Duodenal mucosa (tissue), 2 donors: ENCODE measurements around the gene MED26.

Experiments used
- H3K27ac ChIP-seq: one replicate; pipeline ENCODE4 v1.7.0; 2013; ENCODE audit warnings: low read depth, low read length
- H3K27me3 ChIP-seq, 2 donors: one replicate each; pipeline ENCODE4 v1.7.0; 2013; ENCODE audit warnings: low read length in 2 of 2, control low read depth in 1 of 2; ENCODE audit not compliant: insufficient read depth in 2 of 2, control insufficient read depth in 1 of 2
- H3K36me3 ChIP-seq, 2 donors: one replicate each; pipeline ENCODE4 v1.7.0; 2013; ENCODE audit warnings: low read length in 2 of 2, control low read depth in 1 of 2; ENCODE audit not compliant: insufficient read depth in 2 of 2, control insufficient read depth in 1 of 2
- H3K4me1 ChIP-seq, 2 donors: one replicate each; pipeline ENCODE4 v1.7.0; 2013; ENCODE audit warnings: low read length in 2 of 2, control low read depth in 1 of 2; ENCODE audit not compliant: insufficient read depth in 2 of 2, control insufficient read depth in 1 of 2
- H3K4me3 ChIP-seq, 2 donors: one replicate each; pipeline ENCODE4 v1.7.0; 2013; ENCODE audit warnings: low read length in 2 of 2, low read depth in 1 of 2
- H3K9ac ChIP-seq, 2 donors: one replicate each; pipeline ENCODE4 v1.7.0; 2013; ENCODE audit warnings: low read length in 2 of 2, low read depth in 1 of 2
- H3K9me3 ChIP-seq, 2 donors: one replicate each; pipeline ENCODE4 v1.7.0; 2013; ENCODE audit warnings: low read length in 2 of 2, control low read depth in 1 of 2; ENCODE audit not compliant: control insufficient read depth in 1 of 2

Gene MED26

GRCh38 chr19:16605115-16605514, 22.9 kb downstream of the MED26 start:
- H3K27ac ChIP-seq: no peak overlapping the region
- no peaks in the 10 kb centered on the region for H3K9me3 ChIP-seq
- peaks cover 8 to 16% of the 10 kb centered on the region in 2 donors for H3K4me1 ChIP-seq
- H3K4me3 ChIP-seq: no peak overlapping the region
- H3K36me3 ChIP-seq: peaks cover 0 to 6% of the 10 kb centered on the region in 2 donors
- no peaks in the 10 kb centered on the region for H3K27me3 ChIP-seq
- no peak overlapping the region for H3K9ac ChIP-seq

DNA sequence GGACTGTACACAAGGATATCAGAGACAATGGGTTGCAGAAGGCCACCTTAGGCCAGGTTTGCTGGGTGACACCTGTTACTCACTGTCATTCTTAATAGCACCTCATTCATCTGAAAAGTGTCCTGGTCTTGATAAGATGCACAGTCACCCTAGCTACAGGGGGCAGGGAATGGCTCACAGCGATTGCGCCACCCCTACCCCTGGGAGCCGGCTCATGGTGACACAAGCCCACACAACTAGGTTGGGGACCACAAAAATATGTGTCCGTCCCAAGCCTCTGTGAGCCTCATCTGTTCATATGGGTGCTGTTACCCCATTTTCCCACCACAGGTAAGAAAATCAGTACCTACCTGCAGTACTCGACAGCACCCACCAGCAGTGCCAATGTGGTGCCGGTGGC, 23.4 kb downstream of the MED26 start:
- H3K27ac ChIP-seq: no peak overlapping the region
- H3K4me3 ChIP-seq: no peak overlapping the region
- H3K36me3 ChIP-seq: peaks cover 0 to 6% of the 10 kb centered on the region in 2 donors
- H3K9me3 ChIP-seq: no peaks in the 10 kb centered on the region
- H3K4me1 ChIP-seq: peaks cover 8 to 16% of the 10 kb centered on the region in 2 donors
- H3K9ac ChIP-seq: no peak overlapping the region
- no peaks in the 10 kb centered on the region for H3K27me3 ChIP-seq

DNA sequence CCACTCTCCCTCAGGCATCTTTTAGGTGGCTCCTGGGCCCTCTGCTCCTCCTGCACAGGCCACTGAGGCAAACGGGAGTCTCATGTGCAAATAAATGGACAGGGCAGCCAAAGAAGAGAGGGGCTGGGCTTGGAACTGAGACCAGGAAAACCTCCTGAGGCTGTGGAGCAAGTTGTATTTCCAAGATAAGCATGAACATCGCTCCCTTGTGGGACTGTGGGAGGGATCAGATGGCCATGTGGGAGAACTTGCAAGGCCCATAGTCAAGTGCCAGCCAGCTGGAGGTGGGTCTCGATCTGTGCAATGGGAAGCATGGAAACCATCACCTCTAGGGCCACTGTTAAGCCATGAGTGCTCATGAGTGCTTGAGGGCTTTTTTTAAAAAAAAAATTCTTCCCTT, 24.9 kb downstream of the MED26 start:
- peaks cover 0 to 6% of the 10 kb centered on the region in 2 donors for H3K36me3 ChIP-seq
- no peak overlapping the region for H3K27ac ChIP-seq
- H3K4me3 ChIP-seq: no peak overlapping the region
- no peaks in the 10 kb centered on the region for H3K27me3 ChIP-seq
- H3K9me3 ChIP-seq: no peaks in the 10 kb centered on the region
- peaks cover 4 to 15% of the 10 kb centered on the region in 2 donors for H3K4me1 ChIP-seq
- no peak overlapping the region for H3K9ac ChIP-seq

- Histone ChIP-seq H3K9me3 (no peaks in the 10 kb centered on the region), H3K27ac (no peak overlapping the region), H3K4me3 (no peak overlapping the region), H3K36me3 (peaks cover 0 to 3% of the 10 kb centered on the region in 2 donors), H3K9ac (no peak overlapping the region), H3K4me1 (peaks cover 0 to 9% of the 10 kb centered on the region in 2 donors), H3K27me3 (no peaks in the 10 kb centered on the region)
These were observed 26.5 kb downstream of the MED26 start for GRCh38 chr19:16601378-16602052.

DNA sequence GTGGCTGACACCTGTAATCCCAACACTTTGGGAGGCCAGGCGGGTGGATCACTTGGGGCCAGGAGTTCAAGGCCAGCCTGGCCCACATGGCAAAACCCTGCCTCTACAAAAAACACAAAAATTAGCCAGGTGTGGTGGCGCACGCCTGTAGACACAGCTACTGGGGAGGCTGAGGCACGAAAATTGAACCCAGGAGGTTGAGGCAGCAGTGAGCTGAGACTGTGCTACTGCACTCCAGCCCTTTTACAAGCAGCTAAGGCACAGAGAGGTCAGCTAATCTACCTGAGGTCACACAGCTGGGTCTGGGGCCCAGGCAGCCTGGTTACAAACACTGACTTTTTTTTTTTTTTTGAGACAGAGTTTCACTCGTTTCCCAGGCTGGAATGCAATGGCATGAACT, 27.2 kb downstream of the MED26 start:
- Histone ChIP-seq H3K9me3 (no peaks in the 10 kb centered on the region), H3K27me3 (no peaks in the 10 kb centered on the region), H3K9ac (no peak overlapping the region), H3K36me3 (peaks cover 0 to 2% of the 10 kb centered on the region in 2 donors), H3K27ac (no peak overlapping the region), H3K4me3 (no peak overlapping the region), H3K4me1 (peaks cover 0 to 7% of the 10 kb centered on the region in 2 donors)

DNA sequence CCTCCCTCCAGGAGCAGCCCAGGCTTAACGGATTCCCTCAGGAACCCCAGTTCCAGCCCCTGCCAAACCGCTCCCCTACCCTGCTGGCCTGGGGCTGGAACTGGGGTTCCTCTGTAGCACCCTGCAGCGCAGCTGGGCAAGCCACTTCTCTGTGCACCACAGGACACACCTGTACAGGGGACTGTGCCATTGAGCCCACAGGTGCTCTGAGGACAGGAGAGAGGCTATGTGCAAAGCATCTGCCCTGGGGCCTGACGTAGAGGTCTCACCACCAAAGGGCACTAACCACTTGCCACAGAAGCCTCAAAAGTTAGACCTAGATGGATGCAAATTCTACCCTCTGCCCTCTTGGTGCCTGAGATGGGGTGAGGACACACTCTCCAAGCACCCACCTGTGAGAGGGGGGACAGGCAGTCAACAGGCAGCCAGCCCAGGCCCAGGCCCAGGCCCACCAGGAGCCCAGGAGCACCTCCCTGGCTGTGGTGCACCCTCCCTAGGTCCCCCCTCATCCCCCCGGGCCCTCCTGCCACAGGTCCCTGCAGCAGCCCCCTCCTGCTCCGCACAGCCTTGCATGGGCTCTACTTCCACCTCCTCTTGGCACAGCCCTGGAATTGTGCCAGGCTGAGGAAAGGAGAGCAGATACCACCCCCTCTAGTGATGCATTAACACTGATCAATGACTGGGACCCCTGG, 28.2 kb downstream of the MED26 start:
- Histone ChIP-seq H3K9me3 (no peaks in the 10 kb centered on the region), H3K9ac (no peak overlapping the region), H3K4me3 (no peak overlapping the region), H3K4me1 (peaks cover 7 to 8% of the 10 kb centered on the region in 2 donors), H3K27ac (no peak overlapping the region), H3K36me3 (peaks cover 0 to 2% of the 10 kb centered on the region in 2 donors), H3K27me3 (no peaks in the 10 kb centered on the region)

GRCh38 chr19:16598848-16599247, 29.2 kb downstream of the MED26 start:
- H3K4me3 ChIP-seq: no peak overlapping the region

DNA sequence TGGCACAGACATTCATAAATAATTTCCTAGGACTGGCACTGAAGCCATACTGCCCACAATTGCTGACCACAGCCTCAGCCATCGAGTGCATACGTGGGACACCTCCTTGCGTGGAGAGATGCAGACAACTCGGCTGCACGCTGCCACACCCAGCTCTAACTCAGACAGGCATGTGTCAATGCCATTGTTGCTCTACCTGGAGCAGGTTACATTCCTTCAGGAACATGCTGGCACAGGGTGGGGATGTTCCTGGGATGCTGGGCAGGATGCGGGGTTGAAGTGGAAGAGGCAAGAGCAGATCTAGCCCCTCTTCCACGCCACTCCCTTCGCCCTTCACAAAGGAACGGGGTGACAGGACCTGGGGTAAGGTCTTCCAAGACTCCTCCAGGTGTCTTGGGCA, 31.6 kb downstream of the MED26 start:
- Histone ChIP-seq H3K27ac (no peak overlapping the region), H3K36me3 (peaks cover 0 to 4% of the 10 kb centered on the region in 2 donors), H3K4me3 (no peak overlapping the region), H3K4me1 (peaks cover 26 to 32% of the 10 kb centered on the region in 2 donors), H3K9me3 (no peaks in the 10 kb centered on the region), H3K27me3 (no peaks in the 10 kb centered on the region), H3K9ac (no peak overlapping the region)

More at GRCh38 chr19:16598848-16599247, 29.2 kb downstream of the MED26 start:
- Histone ChIP-seq H3K27ac (no peak overlapping the region), H3K27me3 (no peaks in the 10 kb centered on the region), H3K9me3 (no peaks in the 10 kb centered on the region), H3K36me3 (peaks cover 0 to 2% of the 10 kb centered on the region in 2 donors), H3K9ac (no peak overlapping the region), H3K4me1 (peaks cover 15 to 18% of the 10 kb centered on the region in 2 donors)

GRCh38 chr19:16595097-16595496, 32.9 kb downstream of the MED26 start:
- Histone ChIP-seq H3K9me3 (no peaks in the 10 kb centered on the region), H3K4me3 (peak overlapping the region in 1 of 2 donors; percentile 14), H3K27ac (no peak overlapping the region), H3K4me1 (peaks cover 34 to 39% of the 10 kb centered on the region in 2 donors), H3K27me3 (no peaks in the 10 kb centered on the region), H3K9ac (no peak overlapping the region), H3K36me3 (peaks cover 0 to 4% of the 10 kb centered on the region in 2 donors)

DNA sequence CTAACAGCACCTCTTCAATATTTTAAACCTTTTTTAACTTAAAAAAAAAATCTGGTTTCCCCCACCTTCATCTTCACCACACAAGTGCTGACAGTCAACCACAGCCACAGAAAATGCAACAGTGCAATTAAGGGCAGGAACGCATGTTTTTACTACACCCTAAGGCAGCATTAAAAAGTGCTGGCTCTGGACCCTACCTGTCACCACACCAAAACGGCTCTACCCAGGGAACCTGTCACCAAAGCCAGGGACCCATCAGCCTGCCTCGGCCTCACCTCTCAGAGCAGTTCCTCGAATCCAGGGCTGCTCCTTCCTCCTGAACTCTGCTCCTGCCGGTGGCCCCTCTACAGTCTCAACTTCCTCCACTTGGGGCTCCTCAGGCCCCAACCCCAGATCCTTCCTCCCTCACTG, 33.3 kb downstream of the MED26 start:
- H3K4me1 ChIP-seq: peaks cover 38 to 43% of the 10 kb centered on the region in 2 donors
- no peak overlapping the region for H3K27ac ChIP-seq
- H3K36me3 ChIP-seq: peaks cover 0 to 4% of the 10 kb centered on the region in 2 donors
- H3K27me3 ChIP-seq: no peaks in the 10 kb centered on the region
- no peaks in the 10 kb centered on the region for H3K9me3 ChIP-seq
- H3K4me3 ChIP-seq: no peak overlapping the region
- no peak overlapping the region for H3K9ac ChIP-seq
